Activated CD4-positive, alpha-beta T cell treated with anti-CD3 and anti-CD28 coated beads for 1 hour (primary cell): ENCODE measurements around the gene FAM3B.
"Not testable (repeated sequence)": the region's sequence is repeated elsewhere in the genome, so short reads cannot be mapped to it uniquely, and the experiment has no call there.

Experiments used
- DNase-seq: peaks from one replicate; pipeline ENCODE4 v3.0.0-alpha.2; 2020

FAM3B gene

GRCh38 chr21:41316200-41317062, at the start of gene FAM3B:
Gene FAM3B, plus strand, starts transcription at chr21:41316801. Its CDS starts 79 bp downstream, at chr21:41316880.
- DNase-seq, result no peak

- DNase-seq, result no peak
Measured at GRCh38 chr21:41267346-41267745, 49.3 kb upstream of the FAM3B start.

GRCh38 chr21:41269535-41269934, 47.1 kb upstream of the FAM3B start:
- DNase-seq, result no peak

- no peak for DNase-seq
Measured at GRCh38 chr21:41277196-41277595, 39.4 kb upstream of the FAM3B start.

- no peak for DNase-seq
Measured at GRCh38 chr21:41277846-41278245, 38.8 kb upstream of the FAM3B start.

- no peak for DNase-seq
Measured at GRCh38 chr21:41280115-41280919, 36.3 kb upstream of the FAM3B start.

GRCh38 chr21:41282412-41282811, 34.2 kb upstream of the FAM3B start:
- DNase-seq, result no peak

- no peak for DNase-seq
Measured at GRCh38 chr21:41283211-41283818, 33.3 kb upstream of the FAM3B start.

GRCh38 chr21:41289431-41289830, 27.2 kb upstream of the FAM3B start:
- DNase-seq, result no peak

- no peak for DNase-seq
Measured at GRCh38 chr21:41290106-41290799, 26.3 kb upstream of the FAM3B start.

GRCh38 chr21:41294548-41295231, 21.9 kb upstream of the FAM3B start:
- no peak for DNase-seq

GRCh38 chr21:41295721-41296254, 20.8 kb upstream of the FAM3B start:
- DNase-seq, result no peak

GRCh38 chr21:41302976-41303375, 13.6 kb upstream of the FAM3B start:
- no peak for DNase-seq

- no peak for DNase-seq
Measured at GRCh38 chr21:41304068-41304720, 12.4 kb upstream of the FAM3B start.

GRCh38 chr21:41307219-41307618, 9.4 kb upstream of the FAM3B start:
- no peak for DNase-seq

- DNase-seq, result not testable (repeated sequence)
Measured at GRCh38 chr21:41313285-41314164, 3.1 kb upstream of the FAM3B start.

- DNase-seq, result no peak
Measured at GRCh38 chr21:41315726-41316125, 875 bp upstream of the FAM3B start.

GRCh38 chr21:41317063-41317392, 427 bp downstream of the FAM3B start:
- no peak for DNase-seq

GRCh38 chr21:41317458-41317857, 857 bp downstream of the FAM3B start:
- no peak for DNase-seq

- no peak for DNase-seq
Measured at GRCh38 chr21:41318218-41318617, 1.6 kb downstream of the FAM3B start.

GRCh38 chr21:41319273-41319672, 2.7 kb downstream of the FAM3B start:
- DNase-seq, result no peak
